HG03457 (cell line): Measurements from ENCODE around the gene SNAP25.

Experiments
- ATAC-seq: cut with Tn5 transposase; IDR thresholded peaks from one replicate; pipeline ENCODE4 v1.9.1; 2021; ENCODE audit warnings: moderate number of reproducible peaks; ENCODE audit not compliant: unreplicated experiment

Gene SNAP25

GRCh38 chr20:10216146-10216791, 2.4 kb upstream of the SNAP25 start:
- no peak for ATAC-seq

- no peak for ATAC-seq
Measured at GRCh38 chr20:10217721-10218410, 764 bp upstream of the SNAP25 start.

- no peak for ATAC-seq
Measured at GRCh38 chr20:10219452-10219791, 792 bp downstream of the SNAP25 start.

GRCh38 chr20:10219993-10220750, 1.5 kb downstream of the SNAP25 start:
- no peak for ATAC-seq

- no peak for ATAC-seq
Measured at GRCh38 chr20:10221021-10221420, 2.4 kb downstream of the SNAP25 start.

- no peak for ATAC-seq
Measured at GRCh38 chr20:10225439-10226060, 6.9 kb downstream of the SNAP25 start.

GRCh38 chr20:10228330-10228729, 9.7 kb downstream of the SNAP25 start:
- ATAC-seq, result no peak

GRCh38 chr20:10231290-10231689, 12.7 kb downstream of the SNAP25 start:
- ATAC-seq, result no peak

GRCh38 chr20:10236540-10237533, 18.2 kb downstream of the SNAP25 start:
- no peak for ATAC-seq

GRCh38 chr20:10239954-10240353, 21.3 kb downstream of the SNAP25 start:
- ATAC-seq, result no peak

GRCh38 chr20:10240655-10241054, 22.0 kb downstream of the SNAP25 start:
- no peak for ATAC-seq

GRCh38 chr20:10242166-10242565, 23.5 kb downstream of the SNAP25 start:
- no peak for ATAC-seq

GRCh38 chr20:10247440-10247839, 28.8 kb downstream of the SNAP25 start:
- ATAC-seq, result no peak

- no peak for ATAC-seq
Measured at GRCh38 chr20:10249048-10249770, 30.6 kb downstream of the SNAP25 start.

- no peak for ATAC-seq
Measured at GRCh38 chr20:10249822-10250221, 31.2 kb downstream of the SNAP25 start.

GRCh38 chr20:10250902-10251301, 32.3 kb downstream of the SNAP25 start:
- no peak for ATAC-seq

GRCh38 chr20:10253780-10254179, 35.1 kb downstream of the SNAP25 start:
- ATAC-seq, result no peak

- no peak for ATAC-seq
Measured at GRCh38 chr20:10255846-10256245, 37.2 kb downstream of the SNAP25 start.

- ATAC-seq, result no peak
Measured at GRCh38 chr20:10259166-10259565, 40.5 kb downstream of the SNAP25 start.

- no peak for ATAC-seq
Measured at GRCh38 chr20:10260316-10260715, 41.7 kb downstream of the SNAP25 start.
